ENCODE data around the gene COL9A3.

Gene COL9A3

DNA sequence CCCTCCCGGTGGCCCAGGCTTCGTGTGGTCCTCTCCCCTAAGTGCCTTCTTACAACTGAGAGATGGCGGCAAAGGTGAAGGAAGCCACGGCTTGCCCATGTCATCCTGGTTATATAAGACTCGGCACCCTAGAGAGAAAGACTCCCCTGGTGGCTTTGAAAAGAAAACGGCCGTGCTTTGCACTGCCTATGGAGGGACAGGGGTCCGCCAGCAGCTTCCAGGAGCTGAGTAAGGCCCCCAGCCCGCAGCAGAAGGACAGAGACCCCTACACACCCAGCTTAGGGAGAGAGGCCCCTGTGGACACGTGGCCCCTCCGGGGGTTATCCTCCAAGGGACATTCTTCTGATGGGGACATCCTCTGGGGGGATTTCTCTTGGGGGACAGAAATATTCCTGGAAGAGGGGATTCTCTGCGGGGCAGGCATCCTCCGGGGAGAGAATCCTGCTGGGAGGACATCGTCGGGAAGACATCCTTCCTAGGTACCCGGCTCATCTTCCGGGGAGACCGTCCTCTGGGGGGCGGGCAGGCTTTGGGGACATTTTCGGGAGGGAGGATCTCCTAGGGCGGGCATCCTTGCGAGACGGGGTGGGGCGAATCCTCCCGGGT, 12.7 kb upstream of the COL9A3 start:
- DNase-seq (ENCODE audit: extremely low read depth, low read depth): no peak
- TF ChIP-seq, protein P1, sequence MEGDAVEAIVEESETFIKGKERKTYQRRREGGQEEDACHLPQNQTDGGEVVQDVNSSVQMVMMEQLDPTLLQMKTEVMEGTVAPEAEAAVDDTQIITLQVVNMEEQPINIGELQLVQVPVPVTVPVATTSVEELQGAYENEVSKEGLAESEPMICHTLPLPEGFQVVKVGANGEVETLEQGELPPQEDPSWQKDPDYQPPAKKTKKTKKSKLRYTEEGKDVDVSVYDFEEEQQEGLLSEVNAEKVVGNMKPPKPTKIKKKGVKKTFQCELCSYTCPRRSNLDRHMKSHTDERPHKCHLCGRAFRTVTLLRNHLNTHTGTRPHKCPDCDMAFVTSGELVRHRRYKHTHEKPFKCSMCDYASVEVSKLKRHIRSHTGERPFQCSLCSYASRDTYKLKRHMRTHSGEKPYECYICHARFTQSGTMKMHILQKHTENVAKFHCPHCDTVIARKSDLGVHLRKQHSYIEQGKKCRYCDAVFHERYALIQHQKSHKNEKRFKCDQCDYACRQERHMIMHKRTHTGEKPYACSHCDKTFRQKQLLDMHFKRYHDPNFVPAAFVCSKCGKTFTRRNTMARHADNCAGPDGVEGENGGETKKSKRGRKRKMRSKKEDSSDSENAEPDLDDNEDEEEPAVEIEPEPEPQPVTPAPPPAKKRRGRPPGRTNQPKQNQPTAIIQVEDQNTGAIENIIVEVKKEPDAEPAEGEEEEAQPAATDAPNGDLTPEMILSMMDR (IDR thresholded peaks at IDR 0.05; ENCODE audit: low read depth, low read length): no peak; the same call in 1 of the 2 replicates

DNA sequence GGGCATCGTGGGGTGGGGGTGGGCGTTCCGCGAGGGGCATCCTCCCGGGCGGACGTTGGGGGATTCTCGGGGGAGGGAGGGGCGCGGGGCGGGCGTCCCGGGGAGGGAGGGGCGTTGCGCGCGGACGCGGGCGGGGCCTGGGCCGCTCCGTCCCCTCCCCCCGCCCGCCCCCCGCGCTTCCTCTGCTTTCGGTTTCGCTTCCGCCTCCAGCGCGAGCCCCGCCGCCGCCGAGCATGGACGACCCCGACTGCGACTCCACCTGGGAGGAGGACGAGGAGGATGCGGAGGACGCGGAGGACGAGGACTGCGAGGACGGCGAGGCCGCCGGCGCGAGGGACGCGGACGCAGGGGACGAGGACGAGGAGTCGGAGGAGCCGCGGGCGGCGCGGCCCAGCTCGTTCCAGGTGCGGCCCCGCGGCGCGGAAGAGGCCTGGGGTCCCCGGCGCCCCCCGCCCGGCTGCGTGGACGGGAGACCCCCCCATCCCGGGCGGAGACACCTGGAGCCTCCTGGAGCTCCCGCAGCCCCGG, 12.2 kb upstream of the COL9A3 start, which contains the start of gene OGFR:
TSS of gene OGFR (plus strand) at position 209 of the 528 bp plus-strand sequence. CDS start at position 234, 25 bp downstream.
- DNase-seq (ENCODE audit: extremely low read depth, low read depth): no peak
- TF ChIP-seq, protein P1 (IDR thresholded peaks at IDR 0.05; ENCODE audit: low read depth, low read length): no peak

DNA sequence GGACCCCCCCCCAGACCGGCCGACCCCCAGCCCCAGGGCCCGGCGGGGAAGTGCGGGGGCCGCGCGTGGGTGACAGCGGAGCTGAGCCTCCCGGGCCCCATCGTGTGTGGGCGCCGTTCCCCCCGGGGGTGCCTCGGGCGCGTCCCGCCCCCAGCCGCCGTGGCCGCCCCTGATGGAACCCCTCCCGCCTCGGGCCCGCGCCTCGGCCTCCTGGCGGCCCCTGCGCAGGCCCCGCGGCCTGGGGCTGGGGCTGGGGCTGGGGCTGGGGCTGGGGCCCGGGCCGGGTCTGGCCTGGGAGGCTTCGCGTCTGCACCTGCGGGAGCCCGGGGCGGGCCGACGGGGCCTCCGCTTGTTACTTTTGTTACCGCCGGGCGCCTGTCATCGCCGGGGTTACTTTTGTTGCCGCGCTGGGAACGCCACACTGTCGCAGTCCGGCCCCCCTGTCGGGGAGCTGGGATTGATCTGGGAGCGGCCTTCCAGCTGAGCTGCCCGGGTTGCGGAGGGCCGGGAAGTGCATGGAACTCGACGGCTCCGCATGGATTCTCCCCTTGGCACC, 11.6 kb upstream of the COL9A3 start:
- no peak for DNase-seq (ENCODE audit: extremely low read depth, low read depth)
- TF ChIP-seq, protein P1 (IDR thresholded peaks at IDR 0.05; ENCODE audit: low read depth, low read length): no peak

DNA sequence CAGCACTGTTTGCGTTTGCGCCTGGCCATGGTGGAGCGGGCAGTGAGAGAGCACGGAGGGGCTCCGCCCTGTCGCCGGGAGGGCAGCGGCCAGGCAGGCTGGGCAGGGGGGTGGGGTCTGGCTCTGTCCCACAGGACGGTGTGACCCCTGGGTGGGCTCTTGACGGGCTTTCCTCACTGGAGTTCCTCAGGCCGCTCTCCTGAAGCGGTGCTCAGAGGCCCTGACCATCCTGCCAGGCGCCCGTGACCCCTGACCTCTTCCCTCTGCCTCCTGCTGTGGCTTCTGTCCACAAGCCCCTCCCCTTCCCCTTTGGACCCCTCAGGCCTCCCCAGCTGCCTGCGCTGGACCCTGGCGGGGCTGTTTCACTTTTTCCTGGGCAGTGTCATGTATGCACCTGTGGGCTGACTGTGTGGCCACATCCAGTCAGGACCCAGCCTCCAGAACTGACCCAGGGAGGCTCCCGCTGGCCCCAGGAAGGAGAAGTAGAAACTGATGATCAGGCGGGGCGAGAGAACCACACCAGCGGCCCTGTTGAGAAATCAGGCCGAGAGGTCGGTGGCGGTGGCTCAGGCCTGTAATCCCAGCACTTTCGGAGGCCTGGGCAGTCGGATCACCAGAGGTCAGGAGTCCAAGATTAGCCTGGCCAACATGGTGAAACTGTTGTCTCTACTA, 11.0 kb upstream of the COL9A3 start:
- DNase-seq (ENCODE audit: extremely low read depth, low read depth): no peak
- TF ChIP-seq, protein P1 (IDR thresholded peaks at IDR 0.05; ENCODE audit: low read depth, low read length): no peak

DNA sequence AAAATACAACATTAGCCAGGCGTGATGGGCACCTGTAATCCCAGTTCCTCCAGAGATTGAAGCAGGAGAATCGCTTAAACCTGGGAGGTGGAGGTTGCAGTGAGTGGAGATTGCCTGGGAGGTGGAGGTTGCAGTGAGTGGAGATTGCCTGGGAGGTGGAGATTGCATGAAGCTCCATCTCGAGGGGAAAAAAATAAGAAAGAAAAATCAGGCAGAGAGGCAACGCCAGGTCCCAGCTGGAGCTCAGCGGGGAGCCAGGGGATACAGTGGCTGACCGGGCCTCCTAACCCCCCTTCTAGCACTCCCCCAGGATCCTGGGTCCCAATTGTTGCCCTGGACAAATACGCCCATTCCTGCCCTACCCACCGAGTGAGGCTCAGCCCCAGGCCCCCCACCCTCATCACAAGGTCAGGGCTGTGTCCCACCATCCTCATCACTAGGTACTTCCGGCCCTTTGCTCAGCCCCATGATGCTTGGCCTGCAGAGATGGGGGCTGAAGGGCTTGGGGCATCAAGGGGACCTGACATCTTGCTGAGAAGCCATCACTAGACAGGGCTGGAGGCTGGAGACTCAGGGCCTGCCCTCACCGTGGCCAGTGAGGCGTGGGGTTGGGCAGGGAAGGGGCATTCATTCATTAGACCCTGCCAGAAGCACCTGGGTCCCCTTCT, 10.3 kb upstream of the COL9A3 start:
- no peak for DNase-seq (ENCODE audit: extremely low read depth, low read depth)
- TF ChIP-seq, protein P1 (IDR thresholded peaks at IDR 0.05; ENCODE audit: low read depth, low read length): no peak

DNA sequence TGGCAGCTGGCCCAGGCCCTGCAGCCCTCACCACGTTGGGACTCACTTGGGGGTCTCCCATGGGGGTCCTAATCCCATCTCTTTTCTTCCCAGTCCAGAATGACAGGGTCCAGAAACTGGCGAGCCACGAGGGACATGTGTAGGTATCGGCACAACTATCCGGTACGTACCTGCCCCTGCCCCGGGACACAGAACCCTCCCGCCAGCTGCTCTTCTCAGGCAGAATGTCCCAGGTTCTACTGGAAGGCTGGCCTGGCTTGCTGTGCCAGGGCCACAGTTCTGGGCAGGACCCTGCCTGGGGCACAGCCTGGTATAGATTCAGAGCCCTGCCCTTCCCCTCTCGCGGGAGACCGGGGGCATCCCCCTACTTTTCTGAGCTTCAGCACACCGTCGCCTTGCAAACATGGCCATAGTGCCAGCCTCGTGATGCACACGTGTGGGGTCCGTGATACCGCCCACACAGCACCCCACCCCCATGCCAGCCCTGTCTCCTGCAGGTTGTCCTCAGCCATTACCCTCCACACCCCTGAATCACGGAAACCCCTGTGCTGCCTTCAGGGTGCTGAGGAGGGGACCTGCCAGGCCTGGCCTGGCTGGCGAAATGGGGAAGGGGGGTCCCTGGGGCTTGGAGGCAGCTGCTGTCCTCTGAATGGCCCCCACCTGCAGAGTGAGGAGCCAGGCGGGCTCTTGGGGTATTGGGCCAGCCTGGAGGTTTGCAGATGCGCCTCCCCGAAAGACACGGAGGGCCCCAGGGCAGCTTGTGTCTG, 9.2 kb upstream of the COL9A3 start:
- TF ChIP-seq, protein P1 (IDR thresholded peaks at IDR 0.05; ENCODE audit: low read depth, low read length): no peak
- DNase-seq (ENCODE audit: extremely low read depth, low read depth): no peak
